ENCODE measurements around the gene SERINC2.

GRCh38 chr1:31383967-31384366 is 29.0 kb upstream of the SERINC2 start:
- TF ChIP-seq CTCF (conservative IDR thresholded peaks at IDR 0.05 in 1 of 2, IDR thresholded peaks at IDR 0.05 in 1 of 2; ENCODE audit: low read depth in 1 of 2, low read length in 2 of 2) (no peak), EZH2 (IDR thresholded peaks at IDR 0.05; ENCODE audit: low read length, missing control alignments) (no peak)
